ENCODE measurements around the gene G0S2.

Gene G0S2

GRCh38 chr1:209648931-209649776 lies 26.1 kb upstream of the G0S2 start:
- no peak for DNase-seq

GRCh38 chr1:209650454-209650853 lies 24.8 kb upstream of the G0S2 start:
- no peak for DNase-seq

- peak; percentile 54 for DNase-seq
These were observed 24.0 kb upstream of the G0S2 start for GRCh38 chr1:209651138-209651587.

- no peak for DNase-seq
These were observed 23.0 kb upstream of the G0S2 start, which contains the start of gene LAMB3 for GRCh38 chr1:209652121-209652735. Gene LAMB3 (minus strand): TSS chr1:209652425. CDS start chr1:209650944, 1,481 bp downstream.

- DNase-seq, result peak; percentile 22
These were observed 22.3 kb upstream of the G0S2 start for GRCh38 chr1:209652873-209653401.

- no peak for DNase-seq
These were observed 21.3 kb upstream of the G0S2 start for GRCh38 chr1:209653915-209654351.

- no peak for DNase-seq
These were observed 19.6 kb upstream of the G0S2 start for GRCh38 chr1:209655411-209656231.

- DNase-seq, result peak; percentile 28
These were observed 17.9 kb upstream of the G0S2 start for GRCh38 chr1:209657140-209657879.

- no peak for DNase-seq
These were observed 17.3 kb upstream of the G0S2 start for GRCh38 chr1:209657918-209658317.

GRCh38 chr1:209659909-209660308 lies 15.3 kb upstream of the G0S2 start:
- peak; percentile 22 for DNase-seq

GRCh38 chr1:209661071-209661470 lies 14.1 kb upstream of the G0S2 start:
- no peak for DNase-seq

- no peak for DNase-seq
These were observed 12.3 kb upstream of the G0S2 start for GRCh38 chr1:209662879-209663327.

- no peak for DNase-seq
These were observed 8.1 kb upstream of the G0S2 start for GRCh38 chr1:209667103-209667502.

GRCh38 chr1:209667708-209668107 lies 7.5 kb upstream of the G0S2 start:
- no peak for DNase-seq

GRCh38 chr1:209670441-209671082 lies 4.7 kb upstream of the G0S2 start:
- DNase-seq, result no peak

GRCh38 chr1:209672705-209673630 lies 2.2 kb upstream of the G0S2 start:
- peak; percentile 64 for DNase-seq

GRCh38 chr1:209673631-209674417 lies 1.4 kb upstream of the G0S2 start:
- DNase-seq, result no peak

- DNase-seq, result no peak
These were observed 448 bp downstream of the G0S2 start for GRCh38 chr1:209675565-209676154.

GRCh38 chr1:209678981-209679539 lies 3.8 kb downstream of the G0S2 start:
- DNase-seq, result no peak

Data from CD4-positive, alpha-beta T cell treated with Interleukin-10 for 1 hour (primary cell).